GM19193 (cell line): ENCODE data around the gene LRWD1.

Experiments used
- POLR2A ChIP-seq: IDR thresholded peaks from 4 replicates; pipeline ENCODE4 v1.6.1; 2011; ENCODE audit not compliant: insufficient read depth, insufficient read length; ENCODE audit errors: extremely low read depth

LRWD1 gene

GRCh38 chr7:102455596-102455995, 9.2 kb upstream of the LRWD1 start:
- TF ChIP-seq POLR2A: no peak

GRCh38 chr7:102456327-102456726, 8.5 kb upstream of the LRWD1 start:
- TF ChIP-seq POLR2A: no peak

GRCh38 chr7:102457352-102457924, 7.3 kb upstream of the LRWD1 start:
- no peak for TF ChIP-seq POLR2A

GRCh38 chr7:102459221-102459844, 5.5 kb upstream of the LRWD1 start:
- no peak for TF ChIP-seq POLR2A

- TF ChIP-seq POLR2A: no peak
These were observed 4.3 kb upstream of the LRWD1 start for GRCh38 chr7:102460467-102460866.

GRCh38 chr7:102463841-102464576, 775 bp upstream of the LRWD1 start:
- no peak for TF ChIP-seq POLR2A

- no peak for TF ChIP-seq POLR2A
These were observed 1.3 kb downstream of the LRWD1 start for GRCh38 chr7:102466097-102466496.

GRCh38 chr7:102467581-102468477, 3.0 kb downstream of the LRWD1 start:
- TF ChIP-seq POLR2A: no peak

- no peak for TF ChIP-seq POLR2A
These were observed 3.9 kb downstream of the LRWD1 start for GRCh38 chr7:102468478-102469350.

GRCh38 chr7:102469351-102469971, 4.7 kb downstream of the LRWD1 start:
- TF ChIP-seq POLR2A: no peak

- TF ChIP-seq POLR2A: no peak
These were observed 5.4 kb downstream of the LRWD1 start for GRCh38 chr7:102469972-102470825.

GRCh38 chr7:102471791-102472125, 7.0 kb downstream of the LRWD1 start:
- no peak for TF ChIP-seq POLR2A
